ENCODE results near the gene RCN1. TPM values are rescaled to one million over a fixed set of nuclear protein-coding genes. Genes with fewer than 3 reads are reported as not detected.
A peak's percentile ranks its signal among the peaks of the same experiment; 100 is the strongest.

The RCN1 gene
- total RNA-seq, 1 experiment from 2014 or later: 99.8 TPM

DNA sequence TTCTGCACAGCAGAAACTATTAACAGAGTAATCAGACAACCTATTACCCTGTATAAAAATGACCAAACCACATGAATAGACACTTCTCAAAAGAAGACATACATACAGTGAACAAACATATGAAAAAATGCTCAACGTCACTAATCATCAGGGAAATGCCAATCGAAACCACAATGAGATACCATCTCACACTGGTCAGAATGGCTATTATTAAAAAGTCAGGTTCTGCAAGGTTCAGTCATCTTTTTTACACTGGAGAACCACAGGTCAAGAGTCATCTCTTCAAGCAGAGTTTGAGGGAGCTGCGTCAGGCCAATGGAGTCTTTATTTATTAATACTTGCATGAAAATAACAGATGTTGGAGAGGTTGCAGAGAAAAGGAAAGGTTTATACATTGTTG, 40.4 kb downstream of the RCN1 start:
- TF ChIP-seq, protein P1, sequence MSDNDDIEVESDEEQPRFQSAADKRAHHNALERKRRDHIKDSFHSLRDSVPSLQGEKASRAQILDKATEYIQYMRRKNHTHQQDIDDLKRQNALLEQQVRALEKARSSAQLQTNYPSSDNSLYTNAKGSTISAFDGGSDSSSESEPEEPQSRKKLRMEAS (IDR thresholded peaks at IDR 0.05): no peak
- TF ChIP-seq RAD21 (IDR thresholded peaks at IDR 0.05; ENCODE audit: low read depth) (no peak), EZH2phosphoT487 (IDR thresholded peaks at IDR 0.05; ENCODE audit: borderline replicate concordance) (no peak), YY1 (IDR thresholded peaks at IDR 0.05; ENCODE audit: extremely low read depth, insufficient replicate concordance, low read depth, low read length) (no peak), SP1 (IDR thresholded peaks at IDR 0.05; ENCODE audit: low read depth) (no peak), EGR1 (IDR thresholded peaks at IDR 0.05; ENCODE audit: low read depth) (no peak), ZNF274 (IDR thresholded peaks at IDR 0.05; ENCODE audit: low read depth, low read length) (no peak), JUND (IDR thresholded peaks at IDR 0.05) (no peak), TCF7L2 (IDR thresholded peaks at IDR 0.05; ENCODE audit: borderline replicate concordance, extremely low read depth, insufficient read depth, insufficient read length) (no peak), FOSL1 (IDR thresholded peaks at IDR 0.05; ENCODE audit: low read depth) (no peak)
- TF ChIP-seq, protein P2, sequence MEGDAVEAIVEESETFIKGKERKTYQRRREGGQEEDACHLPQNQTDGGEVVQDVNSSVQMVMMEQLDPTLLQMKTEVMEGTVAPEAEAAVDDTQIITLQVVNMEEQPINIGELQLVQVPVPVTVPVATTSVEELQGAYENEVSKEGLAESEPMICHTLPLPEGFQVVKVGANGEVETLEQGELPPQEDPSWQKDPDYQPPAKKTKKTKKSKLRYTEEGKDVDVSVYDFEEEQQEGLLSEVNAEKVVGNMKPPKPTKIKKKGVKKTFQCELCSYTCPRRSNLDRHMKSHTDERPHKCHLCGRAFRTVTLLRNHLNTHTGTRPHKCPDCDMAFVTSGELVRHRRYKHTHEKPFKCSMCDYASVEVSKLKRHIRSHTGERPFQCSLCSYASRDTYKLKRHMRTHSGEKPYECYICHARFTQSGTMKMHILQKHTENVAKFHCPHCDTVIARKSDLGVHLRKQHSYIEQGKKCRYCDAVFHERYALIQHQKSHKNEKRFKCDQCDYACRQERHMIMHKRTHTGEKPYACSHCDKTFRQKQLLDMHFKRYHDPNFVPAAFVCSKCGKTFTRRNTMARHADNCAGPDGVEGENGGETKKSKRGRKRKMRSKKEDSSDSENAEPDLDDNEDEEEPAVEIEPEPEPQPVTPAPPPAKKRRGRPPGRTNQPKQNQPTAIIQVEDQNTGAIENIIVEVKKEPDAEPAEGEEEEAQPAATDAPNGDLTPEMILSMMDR (IDR thresholded peaks at IDR 0.05 in 2 of 3, conservative IDR thresholded peaks at IDR 0.05 in 1 of 3; ENCODE audit: borderline replicate concordance in 1 of 3, insufficient read depth in 1 of 3, low read depth in 2 of 3, low read length in 2 of 3): no peak
- no peaks in the 10 kb centered on the region for H3K9me3 ChIP-seq (ENCODE audit: control insufficient read depth in 1 of 2, insufficient read depth in 1 of 2, low read depth in 1 of 2, low read length in 2 of 2)
- H3K9ac ChIP-seq (ENCODE audit: low read length): no peak overlapping the region
- ChIA-PET POLR2A (no interaction called here), RAD21 (ENCODE audit: low non-redundant PET in 1 of 2, low total read pairs in 2 of 2, uncharacterized antibody in 2 of 2, unreplicated experiment in 2 of 2) (no interaction called here), CTCF (no interaction called here)
- no peaks in the 10 kb centered on the region for H3K79me2 ChIP-seq (ENCODE audit: insufficient read depth, low read length)
- H3K27ac ChIP-seq (ENCODE audit: low read depth, low read length): no peak overlapping the region
- no peak for DNase-seq (ENCODE audit: low read depth, low spot score)
- H3K4me2 ChIP-seq (ENCODE audit: low read length): no peak overlapping the region
- no TSS peak for BruUV-seq (replicated peaks)
- no peaks in the 10 kb centered on the region for H3K27me3 ChIP-seq (ENCODE audit: insufficient read depth, low read length)
- ATAC-seq: peak; percentile 38; the same call in 1 of the 2 replicates
- no peaks in the 10 kb centered on the region for H3K36me3 ChIP-seq (ENCODE audit: control insufficient read depth in 1 of 2, insufficient read depth in 2 of 2, low read length in 2 of 2)
- no peak overlapping the region for H3K4me3 ChIP-seq (replicated peaks in 1 of 2; ENCODE audit: low read depth in 1 of 2, low read length in 2 of 2)
- no peaks in the 10 kb centered on the region for H3K9me2 ChIP-seq (ENCODE audit: insufficient read depth)
- H3K4me1 ChIP-seq (ENCODE audit: control insufficient read depth in 1 of 2, insufficient read depth in 2 of 2, low read length in 2 of 2): peaks cover 0 to 3% of the 10 kb centered on the region in 2 experiments; a peak in 1 of 4 replicates
- H2AFZ ChIP-seq (ENCODE audit: low read depth, low read length, poor library complexity, severe bottlenecking): no peak overlapping the region
- H4K20me1 ChIP-seq (ENCODE audit: insufficient read depth): no peaks in the 10 kb centered on the region
- intact Hi-C loops (cut with micrococcal nuclease): no loop called here
